HG03064 (cell line): Measurements from ENCODE around the gene HYDIN.
A peak's percentile ranks its signal among the peaks of the same experiment; 100 is the strongest.
"Not testable (repeated sequence)": the region's sequence is repeated elsewhere in the genome, so short reads cannot be mapped to it uniquely, and the experiment has no call there.

Experiments used
- ATAC-seq: cut with Tn5 transposase; IDR thresholded peaks from one replicate; pipeline ENCODE4 v1.9.1; 2021; ENCODE audit warnings: low read depth; ENCODE audit not compliant: unreplicated experiment

Gene HYDIN

DNA sequence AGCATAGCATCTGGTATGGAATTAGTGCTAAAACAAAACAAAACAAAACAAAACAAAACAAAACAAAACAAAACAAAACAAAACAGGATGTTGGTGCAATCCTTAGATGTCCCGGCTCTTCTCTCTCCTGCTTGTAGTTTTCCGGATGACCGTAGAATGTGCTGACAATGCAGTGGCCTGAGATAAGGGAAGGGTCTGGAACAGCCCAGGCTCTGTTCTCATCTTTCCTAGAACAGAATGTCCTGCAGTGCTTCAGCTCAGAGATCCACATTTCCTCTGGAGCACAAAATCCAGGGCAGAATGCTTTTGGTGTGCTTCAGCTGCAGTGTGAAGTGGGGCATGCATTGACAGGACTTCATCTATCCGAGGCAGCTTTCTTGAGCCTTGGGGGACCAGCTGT is 345.9 kb downstream of the HYDIN start:
- ATAC-seq: not testable (repeated sequence)

DNA sequence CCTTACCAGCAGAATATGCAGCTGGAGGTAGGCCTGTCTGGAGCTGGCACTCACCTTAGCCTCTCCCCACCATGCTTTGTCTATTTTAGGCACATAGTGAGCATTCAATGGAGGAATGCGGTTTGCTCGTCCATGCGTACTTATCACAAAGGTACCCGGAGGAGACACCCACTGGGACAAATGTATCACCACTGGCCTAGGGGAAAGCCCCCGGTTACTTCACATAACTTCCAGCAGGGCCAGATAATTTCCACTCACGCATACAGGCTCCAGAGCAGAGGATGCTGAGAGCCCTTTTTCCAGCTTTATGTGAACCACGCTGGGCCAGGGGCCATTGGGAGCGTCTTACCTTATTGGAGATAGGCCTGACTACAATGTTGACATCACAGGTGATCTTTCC is 348.2 kb downstream of the HYDIN start:
- not testable (repeated sequence) for ATAC-seq

DNA sequence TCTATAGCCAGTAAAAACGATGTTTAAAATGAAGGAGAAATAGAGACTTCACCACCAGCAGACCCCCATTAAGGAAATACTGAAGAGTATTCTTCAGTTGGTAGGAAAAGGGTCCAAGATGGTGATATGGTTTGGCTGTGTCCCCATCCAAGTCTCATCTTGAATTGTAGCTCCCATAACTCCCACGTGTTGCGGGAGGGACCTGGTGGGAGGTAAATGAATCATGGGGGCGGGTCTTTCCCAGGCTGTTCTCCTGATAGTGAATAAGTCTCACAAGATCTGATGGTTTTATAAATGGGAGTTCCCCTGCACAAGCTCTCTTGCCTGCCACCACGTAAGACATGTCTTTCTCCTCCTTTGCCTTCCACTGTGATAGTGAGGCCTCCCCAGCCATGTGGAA is 352.6 kb downstream of the HYDIN start:
- not testable (repeated sequence) for ATAC-seq

DNA sequence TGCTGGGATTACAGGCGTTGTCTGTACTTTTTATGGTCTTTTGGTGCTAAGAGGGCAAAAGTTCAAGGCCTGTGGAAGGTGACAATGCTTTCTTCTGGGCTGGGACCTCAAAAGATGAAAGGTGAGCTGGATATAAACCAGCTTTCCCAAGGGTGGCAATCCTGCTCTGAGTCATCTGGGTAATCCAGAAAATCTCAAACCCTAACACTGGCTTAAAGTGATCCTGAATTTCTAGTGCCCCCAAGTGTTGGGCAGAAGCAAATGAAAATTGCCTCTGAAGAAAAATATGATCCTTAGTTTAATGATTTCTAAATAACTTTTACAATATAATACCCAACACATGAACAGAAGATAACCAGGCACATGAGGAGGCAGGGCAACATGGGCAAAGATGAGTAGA is 354.1 kb downstream of the HYDIN start:
- not testable (repeated sequence) for ATAC-seq

DNA sequence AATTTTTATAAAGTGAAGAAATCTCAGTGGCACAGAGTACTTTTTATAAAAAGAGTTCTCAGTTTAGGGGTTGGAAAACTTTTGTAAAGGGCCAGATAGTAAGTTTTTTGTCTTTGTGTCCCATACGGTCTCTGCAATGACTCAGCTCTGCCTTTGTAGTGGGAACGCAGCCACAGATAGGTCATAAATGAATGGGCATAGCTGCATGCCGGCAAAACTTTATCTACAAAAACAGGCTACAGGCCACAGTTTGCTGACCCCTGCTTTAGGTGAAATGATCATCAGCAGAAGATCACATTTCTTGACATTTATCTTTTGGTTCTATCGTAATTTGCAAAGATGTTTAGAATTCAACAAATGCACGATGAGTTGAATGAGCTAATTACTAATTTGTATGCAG is 365.8 kb downstream of the HYDIN start:
- ATAC-seq: not testable (repeated sequence)

DNA sequence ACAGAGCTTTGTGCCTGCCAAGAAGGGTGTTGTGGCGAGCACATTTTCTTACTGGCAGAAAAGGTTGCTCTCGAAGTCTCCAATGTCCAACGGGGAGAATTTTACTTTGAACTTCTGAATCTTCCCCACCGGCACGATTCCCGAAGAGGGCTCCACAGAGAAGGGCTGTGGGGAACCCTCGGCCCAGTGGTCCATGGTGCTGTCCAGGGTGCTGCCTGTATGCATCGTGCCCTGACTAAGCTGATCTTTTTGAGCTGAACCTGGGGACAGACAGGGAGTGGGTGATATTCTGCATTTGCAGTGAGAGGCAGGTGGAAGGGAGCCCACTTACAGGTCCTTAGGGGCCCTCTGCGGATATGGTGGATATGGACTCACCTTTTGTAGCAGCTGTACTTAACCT is 368.5 kb downstream of the HYDIN start:
- not testable (repeated sequence) for ATAC-seq

DNA sequence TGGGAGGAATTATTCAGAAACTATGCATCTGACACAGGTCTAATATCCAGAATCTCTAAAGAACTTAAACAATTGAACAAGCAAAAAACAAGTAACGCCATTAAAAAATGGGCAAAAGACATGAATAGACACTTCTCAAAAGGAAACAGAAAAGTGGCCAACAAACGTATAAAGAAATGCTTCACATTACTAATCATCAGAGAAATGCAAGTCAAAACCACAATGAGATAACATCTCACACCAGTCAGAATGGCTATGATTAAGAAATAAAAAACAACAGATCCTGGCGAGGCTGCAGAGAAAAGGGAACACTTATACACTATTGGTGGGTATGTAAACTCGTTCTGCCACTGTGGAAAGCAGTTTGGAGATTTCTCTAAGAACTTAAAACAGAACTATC is 379.2 kb downstream of the HYDIN start:
- not testable (repeated sequence) for ATAC-seq

DNA sequence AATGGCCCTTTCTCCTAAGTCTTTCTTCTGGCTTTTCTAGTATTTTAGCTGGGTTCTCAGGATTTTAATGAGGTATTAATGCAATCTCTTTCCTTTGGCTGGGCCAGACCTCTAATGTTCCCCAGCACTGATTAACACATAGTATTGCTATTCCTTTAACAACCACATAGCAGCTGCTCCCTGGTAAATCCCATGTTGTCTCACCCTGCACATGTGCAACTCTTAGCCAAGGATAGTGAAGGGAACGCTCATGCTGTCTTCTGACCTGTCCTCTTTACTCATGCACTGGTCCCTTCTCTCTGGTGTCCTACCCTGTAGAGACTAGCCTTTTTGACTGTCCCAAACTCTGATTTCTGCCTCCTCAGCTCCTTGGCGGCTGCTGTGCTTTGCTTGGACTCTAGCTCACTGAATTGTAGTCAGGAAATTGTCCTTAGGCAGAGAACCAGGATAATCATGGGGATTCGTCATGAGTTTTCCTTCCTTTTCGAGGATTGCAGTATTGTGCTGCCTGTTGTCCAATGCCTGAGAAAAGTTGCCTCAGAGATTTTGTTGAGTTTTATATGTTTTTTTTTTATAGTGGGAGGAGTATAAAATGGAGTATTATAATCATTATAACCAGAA is 406.9 kb downstream of the HYDIN start:
- not testable (repeated sequence) for ATAC-seq

DNA sequence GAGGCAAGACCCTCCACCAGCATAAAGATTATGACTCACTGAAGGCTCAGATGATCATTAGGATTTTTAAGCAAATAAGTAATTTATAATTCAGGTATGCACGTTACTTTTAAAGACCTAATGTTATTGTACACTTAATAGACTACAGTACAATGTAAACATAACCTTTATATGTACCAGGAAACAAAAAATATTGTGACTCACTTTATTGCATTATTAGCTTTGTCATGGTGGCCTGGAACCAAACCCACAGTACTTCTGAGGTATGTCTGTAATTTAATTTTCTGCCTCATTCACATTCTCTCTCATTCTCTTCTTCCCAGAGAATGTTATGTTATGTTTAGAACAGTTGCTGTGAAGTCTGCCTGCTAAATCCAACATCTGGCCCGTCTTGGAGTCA is 407.8 kb downstream of the HYDIN start:
- not testable (repeated sequence) for ATAC-seq

DNA sequence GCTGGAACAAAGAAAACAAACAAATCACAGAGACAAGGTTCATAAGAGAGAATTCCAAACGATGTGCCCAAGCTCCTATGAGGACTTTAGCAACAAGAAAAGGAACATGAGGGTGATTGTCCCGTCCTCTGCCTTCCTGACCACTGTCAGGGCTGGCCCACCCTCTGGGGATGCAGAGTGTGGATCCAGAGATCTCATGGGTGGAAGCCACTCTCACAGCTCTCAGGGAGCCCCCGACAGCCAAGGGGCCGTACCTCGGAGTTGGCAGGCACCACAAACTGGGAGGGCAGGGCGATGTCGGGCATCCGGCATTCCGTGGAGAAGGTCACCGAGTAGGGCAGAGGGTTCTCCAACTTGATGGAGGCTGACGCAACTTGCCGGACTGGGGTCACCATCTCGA is 412.4 kb downstream of the HYDIN start:
- not testable (repeated sequence) for ATAC-seq

DNA sequence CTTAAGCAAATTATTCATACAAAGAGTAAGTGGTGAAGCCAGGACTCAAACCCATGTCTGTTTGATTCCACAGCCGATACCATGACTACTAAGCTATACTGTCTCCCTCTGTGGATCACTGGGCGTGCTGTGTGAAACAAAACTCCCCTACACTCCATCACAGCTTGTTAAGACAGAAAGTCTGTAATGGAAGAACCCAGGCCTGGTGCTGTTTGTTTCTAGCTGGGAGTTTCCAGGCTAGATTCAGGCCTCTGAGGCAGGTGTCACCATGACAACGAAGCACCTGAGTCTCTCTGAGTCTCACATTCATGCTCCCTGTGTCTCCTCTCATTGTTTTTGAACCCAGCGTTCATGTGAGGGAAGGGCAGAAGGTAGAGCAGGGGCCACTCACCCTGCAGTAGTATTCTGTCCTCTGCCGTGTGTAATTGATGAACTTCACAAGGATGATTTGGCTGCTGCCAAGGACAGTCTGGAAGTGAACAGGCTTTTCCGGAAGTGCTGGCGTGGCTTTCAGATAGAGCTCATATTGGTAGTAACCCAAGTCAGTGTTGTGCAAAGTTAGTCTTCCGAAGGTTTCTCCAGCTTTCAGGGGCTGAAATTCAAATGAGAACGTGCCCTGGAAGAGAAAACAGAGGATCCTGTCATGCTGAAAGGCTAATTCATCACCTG is 421.0 kb downstream of the HYDIN start:
- no peak for ATAC-seq

DNA sequence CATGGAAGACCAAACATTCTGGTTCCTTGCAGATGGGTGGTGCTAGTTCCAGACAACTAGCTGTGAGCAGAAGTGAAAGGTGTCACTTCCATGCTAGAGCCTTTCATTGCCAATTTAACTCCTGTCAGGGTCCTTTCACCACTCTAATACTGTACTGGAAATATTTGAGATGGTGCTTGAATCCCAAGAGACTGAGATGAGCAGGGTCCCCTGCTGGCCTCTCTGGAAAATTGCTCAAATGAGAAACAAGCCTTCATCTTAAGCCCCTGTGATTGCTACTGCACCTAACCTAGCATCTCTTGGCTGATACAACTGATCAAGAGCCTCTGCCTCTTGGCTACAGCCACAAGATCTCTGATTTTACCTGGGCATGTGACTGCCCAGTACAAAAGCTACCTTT is 422.2 kb downstream of the HYDIN start:
- ATAC-seq: no peak

DNA sequence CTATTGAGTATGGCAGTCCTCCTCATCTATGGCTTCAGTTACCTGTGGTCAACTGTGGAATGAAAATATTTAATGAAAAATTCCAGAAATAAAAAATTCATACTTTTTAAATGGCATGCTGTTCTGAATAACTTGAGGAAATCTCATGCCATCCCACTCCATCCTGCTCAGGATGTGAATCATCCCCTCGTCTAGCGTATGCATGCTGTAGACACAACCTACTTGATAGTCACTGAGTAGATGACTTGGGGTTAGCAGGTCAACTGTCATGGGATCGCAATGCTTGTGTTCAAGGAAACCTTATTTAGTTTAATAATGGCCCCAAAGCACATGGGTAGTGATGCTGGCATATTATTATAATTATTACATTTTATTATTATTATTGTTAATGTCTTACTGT is 424.7 kb downstream of the HYDIN start:
- no peak for ATAC-seq

DNA sequence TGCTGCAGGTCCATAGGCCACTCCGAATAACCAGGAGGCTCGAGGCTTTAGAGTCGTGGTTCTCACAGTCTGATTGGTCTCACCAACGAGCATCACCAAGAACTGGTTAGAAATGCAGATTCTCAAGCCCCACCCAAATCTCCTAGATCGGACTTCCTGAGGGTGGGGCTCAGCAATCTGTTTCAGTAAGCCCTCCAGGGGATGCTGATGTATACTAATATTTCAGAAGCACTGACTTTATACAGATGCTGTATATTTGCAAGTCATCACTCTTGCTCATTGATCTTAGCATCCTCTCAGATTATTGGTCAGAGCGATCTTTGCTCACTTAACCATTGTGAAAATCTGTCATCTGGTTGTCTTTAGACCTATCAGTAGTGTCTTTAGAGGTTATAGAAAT is 425.1 kb downstream of the HYDIN start:
- ATAC-seq: no peak

DNA sequence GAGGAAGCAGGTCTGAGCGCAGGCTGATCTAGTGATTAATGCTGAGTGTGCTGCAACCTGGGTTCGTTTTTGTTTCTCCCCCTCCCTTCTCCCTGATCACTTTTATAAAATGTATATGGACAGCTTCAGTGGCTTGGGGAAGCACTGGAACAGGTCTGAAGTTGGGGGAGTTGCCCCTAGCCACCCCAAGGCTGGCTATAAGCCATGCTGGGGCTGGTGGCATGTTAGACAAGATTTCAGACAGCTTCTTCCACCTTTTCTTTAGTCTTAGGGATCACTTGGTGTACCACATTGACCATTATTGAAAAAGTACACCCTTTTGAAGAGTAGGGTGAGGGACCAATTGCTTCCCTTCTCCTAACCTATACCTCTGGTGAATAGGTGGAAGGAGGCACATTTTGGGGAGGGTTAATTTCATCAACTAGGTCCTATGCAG is 425.8 kb downstream of the HYDIN start:
- ATAC-seq: no peak

DNA sequence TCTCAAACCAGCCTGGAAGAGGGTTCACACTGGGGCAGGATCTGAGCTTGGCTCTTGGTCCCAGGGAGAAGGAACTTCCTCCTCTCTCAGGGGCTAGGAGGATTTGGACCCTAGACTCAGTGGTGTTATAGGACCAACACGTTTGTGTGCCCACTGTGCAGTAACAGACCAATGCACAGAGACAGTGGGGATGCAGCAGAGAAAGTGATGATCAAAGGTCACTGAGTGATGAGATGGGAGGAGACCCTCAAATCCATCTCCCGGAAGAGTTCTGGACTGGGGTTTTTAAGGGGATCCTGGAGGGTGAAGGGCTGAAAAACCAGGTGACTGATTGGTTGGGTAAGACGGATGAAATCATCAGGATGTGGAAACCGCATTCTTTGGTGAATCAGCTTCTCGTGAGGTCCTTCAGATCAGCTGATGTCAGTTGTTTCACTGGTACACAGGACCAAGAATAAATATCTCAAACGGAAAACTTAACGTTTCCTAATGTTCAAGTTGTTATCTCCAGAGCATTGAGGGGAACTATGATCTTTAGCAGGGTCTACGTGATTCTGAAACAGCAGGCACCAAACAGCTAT is 426.3 kb downstream of the HYDIN start:
- ATAC-seq: no peak

DNA sequence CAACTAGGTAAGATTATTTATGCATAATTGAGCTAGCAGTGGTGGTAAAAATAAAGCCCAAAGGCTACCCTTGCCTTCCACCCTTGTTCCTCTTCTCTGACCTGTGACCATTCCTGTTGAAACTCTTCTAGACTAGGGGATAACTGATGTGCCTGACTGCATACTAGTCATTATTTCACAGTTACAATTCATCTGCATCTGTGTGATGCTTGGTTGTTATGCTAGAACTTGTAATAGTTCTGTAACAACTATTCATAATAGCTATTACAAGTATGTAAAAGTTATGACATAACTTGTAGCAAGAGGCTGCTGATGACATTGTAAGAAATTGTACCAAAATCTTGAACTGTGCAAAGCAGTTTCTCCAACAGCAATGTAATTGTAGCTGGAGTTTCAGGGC is 427.2 kb downstream of the HYDIN start:
- no peak for ATAC-seq

DNA sequence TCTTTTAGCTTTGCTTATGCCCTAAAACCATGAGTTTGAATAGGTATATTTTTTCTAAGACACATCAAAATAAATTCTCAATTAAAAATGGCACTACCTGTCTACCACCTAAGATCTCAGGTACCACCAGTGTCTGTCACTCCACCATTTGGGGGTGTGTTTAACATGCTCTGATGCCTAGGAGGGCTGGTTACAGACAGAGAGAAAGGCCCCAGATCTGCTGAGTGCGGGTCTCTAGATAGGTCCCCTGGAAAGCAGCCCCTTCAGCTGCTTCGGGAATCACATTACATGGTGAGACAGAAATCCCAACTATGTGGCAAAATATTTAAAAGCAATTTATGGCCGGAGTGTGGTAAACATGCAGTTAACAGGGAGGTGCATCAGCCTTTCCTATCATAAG is 428.9 kb downstream of the HYDIN start:
- ATAC-seq: no peak

DNA sequence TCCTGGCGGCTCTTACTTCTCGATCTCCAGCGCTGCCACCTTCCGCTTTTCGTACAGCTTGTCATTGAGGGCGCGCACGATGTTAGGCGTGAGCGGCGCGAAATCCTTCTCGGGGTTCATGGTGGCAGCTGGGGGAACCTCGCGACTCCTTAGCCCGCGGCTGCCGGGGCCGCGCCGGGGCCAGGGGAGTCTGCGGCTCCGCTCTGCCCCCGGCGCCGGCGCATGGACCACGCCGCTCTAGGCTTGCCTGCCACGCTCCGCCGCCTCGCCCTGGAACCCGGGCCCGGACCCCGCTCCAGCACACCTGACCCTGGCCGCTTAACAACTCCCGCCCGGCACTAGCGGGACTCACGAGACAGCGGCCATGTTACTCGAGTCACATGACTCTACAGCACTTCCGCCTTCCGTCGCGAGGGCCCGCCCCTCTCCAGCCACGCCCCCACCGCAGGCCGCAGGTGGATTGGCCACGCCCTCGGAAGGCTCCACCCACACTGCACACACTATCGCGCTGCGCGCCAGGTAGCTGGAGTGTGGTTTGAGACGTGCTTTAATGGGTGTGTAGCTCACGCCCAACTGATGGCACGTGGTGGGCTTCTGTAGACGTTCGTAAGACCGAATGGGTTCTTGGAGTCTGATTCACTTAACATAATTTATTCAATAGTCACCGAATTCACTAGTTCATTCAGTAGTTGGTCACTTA is 429.6 kb downstream of the HYDIN start, which contains the start of gene VAC14:
Gene VAC14 (minus strand): TSS at position 378 of the 700 bp plus-strand sequence. CDS start 258 bp downstream, at position 120.
- peak; percentile 89 for ATAC-seq

DNA sequence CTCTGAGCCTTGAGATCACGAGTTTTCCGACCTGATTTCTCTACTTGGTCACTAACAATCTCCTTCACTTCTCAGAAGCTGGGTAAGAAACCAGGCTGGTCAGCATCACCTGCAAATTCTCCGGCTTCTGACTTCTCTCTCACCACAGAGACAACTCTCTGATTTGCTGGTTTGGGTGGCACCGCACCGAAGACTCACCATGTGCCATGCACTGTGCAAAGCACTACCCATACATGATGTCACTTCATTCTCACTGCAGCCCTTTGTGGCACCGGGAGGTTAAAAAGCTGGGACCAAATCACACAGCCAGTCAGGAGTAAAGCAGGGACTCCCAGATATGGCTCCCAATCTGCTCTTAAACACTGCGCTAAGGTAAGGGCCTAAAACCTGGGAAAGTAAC is 430.2 kb downstream of the HYDIN start:
- no peak for ATAC-seq

DNA sequence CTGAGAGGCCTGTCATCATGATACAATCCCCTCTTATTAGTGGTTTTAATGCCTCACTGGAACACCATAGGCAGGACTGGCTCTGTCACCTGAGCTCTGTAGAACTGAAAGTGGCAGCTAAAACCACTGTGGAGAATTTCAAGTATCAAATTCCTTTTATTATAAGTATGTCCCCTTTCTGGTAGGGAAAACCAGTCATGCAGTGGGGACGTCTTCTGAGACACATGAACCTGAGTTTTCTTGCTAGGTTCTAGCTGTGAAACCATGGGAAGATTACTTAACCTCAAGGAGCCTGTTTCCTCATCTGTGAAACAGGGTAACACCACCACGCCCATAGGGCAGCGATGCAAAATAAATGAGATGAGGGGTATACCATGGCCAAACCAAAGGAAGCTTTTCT is 434.2 kb downstream of the HYDIN start:
- no peak for ATAC-seq
